ENCODE measurements around the gene SAMD3. TPM values are rescaled to one million over a fixed set of nuclear protein-coding genes. Genes with fewer than 3 reads are reported as not detected.

SAMD3 gene
- total and polyA plus RNA-seq, 2 of the 8 experiments (the other 6 are each of a cell fraction or from before 2014, with no cell fraction given), result 1.8 to 1.9 TPM

- Histone ChIP-seq H3K14ac (ENCODE audit: insufficient read length) (no peak overlapping the region), H4K8ac (ENCODE audit: extremely low read depth, insufficient read depth, low read length) (no peak overlapping the region), H2AFZ (ENCODE audit: low read length) (no peak overlapping the region), H3K23ac (ENCODE audit: insufficient read length) (no peak overlapping the region), H3K4me1 (replicated peaks in 1 of 4; ENCODE audit: control insufficient read depth in 3 of 4, insufficient read depth in 4 of 4, low read length in 3 of 4) (no peaks in the 10 kb centered on the region), H2BK15ac (ENCODE audit: low read length) (no peak overlapping the region), H3K23me2 (ENCODE audit: low read depth, low read length) (no peaks in the 10 kb centered on the region), H3K4me3 (ENCODE audit: extremely low read depth in 1 of 4, insufficient read depth in 2 of 4, low read depth in 3 of 4, low read length in 4 of 4) (no peak overlapping the region), H3K18ac (ENCODE audit: extremely low read depth, low read length) (no peak overlapping the region), H3K79me2 (ENCODE audit: control insufficient read depth in 1 of 2, insufficient read depth in 2 of 2, low read length in 2 of 2) (no peaks in the 10 kb centered on the region), H3K4me2 (ENCODE audit: insufficient read depth in 1 of 2, low read depth in 2 of 2, low read length in 2 of 2) (no peak overlapping the region), H3K27ac (ENCODE audit: low read depth, low read length) (no peak overlapping the region), H3K9me3 (ENCODE audit: insufficient read depth in 2 of 2, low read depth in 1 of 2, low read length in 1 of 2) (no peaks in the 10 kb centered on the region), H2BK20ac (ENCODE audit: low read length) (no peak overlapping the region), H3K79me1 (ENCODE audit: low read depth, low read length) (no peaks in the 10 kb centered on the region), H3K56ac (replicated peaks; ENCODE audit: insufficient read length, low read depth, low read length) (no peak overlapping the region), H3K27me3 (replicated peaks in 1 of 4; ENCODE audit: control insufficient read depth in 3 of 4, extremely low read depth in 1 of 4, insufficient read depth in 3 of 4, low read length in 3 of 4) (no peaks in the 10 kb centered on the region), H3K36me3 (ENCODE audit: control insufficient read depth in 2 of 4, insufficient read depth in 4 of 4, low read length in 3 of 4) (no peaks in the 10 kb centered on the region), H3K9ac (replicated peaks in 1 of 4; ENCODE audit: extremely low read depth in 1 of 4, low read depth in 3 of 4, low read length in 3 of 4) (no peak overlapping the region), H2BK120ac (replicated peaks; ENCODE audit: low read depth, low read length) (no peak overlapping the region), H4K91ac (replicated peaks; ENCODE audit: insufficient read length, low read length) (no peak overlapping the region), H2BK5ac (ENCODE audit: low read depth, low read length) (no peak overlapping the region), H2AK5ac (ENCODE audit: low read depth, low read length) (no peak overlapping the region), H4K5ac (ENCODE audit: insufficient read length, low read depth, low read length) (no peak overlapping the region), H2BK12ac (ENCODE audit: low read depth, low read length) (no peak overlapping the region), H4K20me1 (replicated peaks in 1 of 2; ENCODE audit: control insufficient read depth in 1 of 2, insufficient read depth in 2 of 2, low read length in 2 of 2) (no peaks in the 10 kb centered on the region), H3K4ac (replicated peaks; ENCODE audit: insufficient read length, low read depth, low read length) (no peak overlapping the region)
- ChIA-PET POLR2A (ENCODE audit: partially characterized antibody) (no interaction called here), CTCF (ENCODE audit: partially characterized antibody) (interaction anchor here (0.7 to 1.3 kb wide), 2 partner anchors 41 to 162 kb away, joined by 3 to 4 read pairs; no protein-coding TSS in a partner anchor)
- TF ChIP-seq HDAC2 (IDR thresholded peaks at IDR 0.05; ENCODE audit: borderline replicate concordance in 1 of 2, low read depth in 2 of 2, low read length in 2 of 2) (no peak), E2F6 (IDR thresholded peaks at IDR 0.05) (no peak), NRF1 (IDR thresholded peaks at IDR 0.05; ENCODE audit: low read depth, low read length) (no peak), PHF8 (conservative IDR thresholded peaks at IDR 0.05; ENCODE audit: low read depth, low read length) (no peak), CHD1 (IDR thresholded peaks at IDR 0.05; ENCODE audit: low read depth, low read length) (no peak), KDM5A (IDR thresholded peaks at IDR 0.05; ENCODE audit: low read length) (no peak), USF2 (IDR thresholded peaks at IDR 0.05; ENCODE audit: low read length) (no peak), CBX8 (IDR thresholded peaks at IDR 0.05; ENCODE audit: borderline replicate concordance, low read depth, low read length) (no peak), SP1 (IDR thresholded peaks at IDR 0.05; ENCODE audit: low read depth, low read length) (no peak), ZNF274 (IDR thresholded peaks at IDR 0.05; ENCODE audit: borderline replicate concordance, extremely low read depth, low read length) (no peak)
- FAIRE-seq (no peak), DNase-seq (ENCODE audit: low read depth in 1 of 2, low spot score in 2 of 2) (no peak)
These were observed 102.0 kb downstream of the SAMD3 start for GRCh38 chr6:130120731-130121130.

Data from H1 (cell line).